Activated CD8-positive, alpha-beta T cell treated with anti-CD3 and anti-CD28 coated beads, Interleukin-2, amount 10 ng/mL, durations not matched to agents 7 days and 5 days (primary cell): Measurements from ENCODE around the gene PPRC1. TPM values are rescaled to one million over a fixed set of nuclear protein-coding genes. Genes with fewer than 3 reads are reported as not detected.

Experiments
- ATAC-seq: fragments of 150-1000 bp; cut with Tn5 transposase; one replicate; pipeline ENCODE4 v1.10.0; 2021; ENCODE audit warnings: moderate library complexity
- CTCF ChIA-PET: fragments of 350-600 bp; sonication (Branson Sonifier 250); formaldehyde crosslinking; loops from one replicate; lab custom pipeline; 2021; ENCODE audit warnings: antibody characterized with exemption; lab: Charles Lee
- POLR2A ChIA-PET: fragments of 350-600 bp; sonication (Branson Sonifier 250); formaldehyde crosslinking; loops from one replicate; lab custom pipeline; 2021; ENCODE audit warnings: antibody characterized with exemption; lab: Charles Lee
- DNase-seq: peaks from one replicate; pipeline ENCODE4 v3.0.0-alpha.2; 2020
- H3K27ac Mint-ChIP-seq: one replicate; pipeline ENCODE4 v1.8.0; 2021; ENCODE audit warnings: mild to moderate bottlenecking, mixed read lengths
- H3K27me3 Mint-ChIP-seq: one replicate; pipeline ENCODE4 v1.8.0; 2021; ENCODE audit warnings: low read depth, mixed read lengths
- H3K36me3 Mint-ChIP-seq: one replicate; pipeline ENCODE4 v1.8.0; 2021; ENCODE audit warnings: low read depth, mixed read lengths
- H3K4me1 Mint-ChIP-seq: one replicate; pipeline ENCODE4 v1.8.0; 2021; ENCODE audit warnings: low read depth, mixed read lengths
- H3K4me3 Mint-ChIP-seq: one replicate; pipeline ENCODE4 v1.8.0; 2021; ENCODE audit warnings: mild to moderate bottlenecking, mixed read lengths
- H3K9me3 Mint-ChIP-seq: one replicate; pipeline ENCODE4 v1.8.0; 2022; ENCODE audit warnings: mixed read lengths; ENCODE audit not compliant: insufficient read depth
- total RNA-seq, 2 experiments: library from RNA; stranded (reverse); gene quantifications; one replicate each; pipeline ENCODE4 v1.2.3, GENCODE V29; 2021

Gene PPRC1
- total RNA-seq, 2 experiments from 2014 or later = 56.5 to 58.9 TPM

DNA sequence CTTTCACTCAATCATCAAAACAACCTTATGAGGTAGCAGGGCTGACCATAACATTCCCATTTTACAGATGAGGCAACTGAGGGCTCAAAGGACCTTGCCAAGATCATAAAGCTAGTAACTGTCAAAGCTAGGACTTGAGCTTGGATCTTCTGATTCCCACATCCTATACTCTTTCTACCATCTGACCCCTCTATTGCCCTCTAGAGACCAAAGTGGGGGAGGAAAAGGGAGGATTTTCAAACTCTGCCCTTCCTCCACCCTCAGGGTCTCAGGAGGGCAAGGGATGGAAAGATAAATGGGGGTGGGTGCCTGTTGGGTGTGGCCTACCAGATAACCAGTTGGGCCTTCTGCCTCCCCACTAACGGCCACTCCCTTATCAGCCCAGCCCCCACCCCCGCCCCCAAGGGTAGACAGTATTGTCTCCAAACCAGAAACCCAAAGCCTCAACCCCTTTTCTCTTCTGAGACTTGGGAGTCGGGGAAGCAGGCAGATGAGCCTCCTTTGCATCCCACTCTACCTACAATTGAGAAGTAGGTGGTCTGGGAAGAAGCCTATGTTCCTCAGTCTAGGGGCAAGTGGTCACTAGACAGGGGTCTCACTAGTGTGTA lies 20.5 kb upstream of the PPRC1 start:
- H3K4me3 Mint-ChIP-seq = peak overlapping the region; percentile 91
- no peaks in the 10 kb centered on the region for H3K27me3 Mint-ChIP-seq
- no peaks in the 10 kb centered on the region for H3K9me3 Mint-ChIP-seq
- peaks cover 52% of the 10 kb centered on the region for H3K36me3 Mint-ChIP-seq
- POLR2A ChIA-PET = interaction anchor here (0.7 to 2.2 kb wide), 2 partner anchors 16 to 295 kb away, joined by 3 to 8 read pairs; partner anchors contain the start of gene OGA
- ATAC-seq (no peak), DNase-seq (no peak)
- CTCF ChIA-PET = interaction anchor here (0.8 to 3.9 kb wide), 9 partner anchors 9 to 222 kb away, joined by 3 to 24 read pairs (median 5); partner anchors contain the start of gene PPRC1
- peak overlapping the region; percentile 34 for H3K27ac Mint-ChIP-seq
- peaks cover 44% of the 10 kb centered on the region for H3K4me1 Mint-ChIP-seq

DNA sequence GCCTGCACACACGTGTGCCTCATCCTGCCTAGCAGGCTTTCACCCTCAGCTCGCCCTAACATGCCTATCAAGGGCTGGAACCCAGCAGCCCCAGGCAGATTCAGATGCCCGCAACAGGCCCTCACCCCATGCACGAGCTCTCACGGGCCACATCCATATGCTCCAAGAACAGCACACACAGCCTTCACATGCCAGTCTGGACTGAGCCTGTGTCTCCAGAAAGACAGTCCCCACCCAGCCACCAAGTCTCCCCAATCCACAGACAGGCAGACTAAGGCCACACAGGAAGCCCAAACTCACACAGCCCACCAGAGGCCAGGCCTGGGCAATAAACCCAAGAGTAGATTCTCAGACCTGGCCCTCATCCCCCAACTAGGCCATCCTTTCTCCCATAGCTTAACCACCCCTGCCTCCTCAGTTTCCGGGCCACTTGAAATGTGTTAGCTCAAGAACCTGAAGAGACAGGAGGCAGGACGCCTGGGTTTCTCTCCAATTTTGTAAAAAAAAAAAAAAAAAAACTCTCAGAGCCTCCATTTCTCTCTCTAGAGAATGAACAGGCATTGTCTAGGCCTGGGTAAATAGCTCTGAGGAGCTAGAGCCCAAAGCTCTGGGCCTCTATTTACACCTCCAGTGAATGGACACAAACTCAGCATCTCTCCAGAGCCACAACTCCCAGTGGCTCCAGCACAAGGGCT lies 19.4 kb upstream of the PPRC1 start:
- H3K27me3 Mint-ChIP-seq = no peaks in the 10 kb centered on the region
- DNase-seq = peak; percentile 53
- H3K36me3 Mint-ChIP-seq = peaks cover 49% of the 10 kb centered on the region
- peaks cover 54% of the 10 kb centered on the region for H3K4me1 Mint-ChIP-seq
- no peaks in the 10 kb centered on the region for H3K9me3 Mint-ChIP-seq
- ChIA-PET POLR2A (interaction anchor here (1.2 to 2.2 kb wide), 2 partner anchors 38 to 296 kb away, joined by 5 to 8 read pairs; partner anchors contain the start of genes NOLC1 and OGA), CTCF (interaction anchor here (0.5 to 3.9 kb wide), 7 partner anchors 10 to 272 kb away, joined by 3 to 24 read pairs (median 5); partner anchors contain the start of gene PPRC1)
- ATAC-seq = peak; percentile 5
- peak overlapping the region; percentile 91 for H3K27ac Mint-ChIP-seq
- H3K4me3 Mint-ChIP-seq = peak overlapping the region; percentile 91

DNA sequence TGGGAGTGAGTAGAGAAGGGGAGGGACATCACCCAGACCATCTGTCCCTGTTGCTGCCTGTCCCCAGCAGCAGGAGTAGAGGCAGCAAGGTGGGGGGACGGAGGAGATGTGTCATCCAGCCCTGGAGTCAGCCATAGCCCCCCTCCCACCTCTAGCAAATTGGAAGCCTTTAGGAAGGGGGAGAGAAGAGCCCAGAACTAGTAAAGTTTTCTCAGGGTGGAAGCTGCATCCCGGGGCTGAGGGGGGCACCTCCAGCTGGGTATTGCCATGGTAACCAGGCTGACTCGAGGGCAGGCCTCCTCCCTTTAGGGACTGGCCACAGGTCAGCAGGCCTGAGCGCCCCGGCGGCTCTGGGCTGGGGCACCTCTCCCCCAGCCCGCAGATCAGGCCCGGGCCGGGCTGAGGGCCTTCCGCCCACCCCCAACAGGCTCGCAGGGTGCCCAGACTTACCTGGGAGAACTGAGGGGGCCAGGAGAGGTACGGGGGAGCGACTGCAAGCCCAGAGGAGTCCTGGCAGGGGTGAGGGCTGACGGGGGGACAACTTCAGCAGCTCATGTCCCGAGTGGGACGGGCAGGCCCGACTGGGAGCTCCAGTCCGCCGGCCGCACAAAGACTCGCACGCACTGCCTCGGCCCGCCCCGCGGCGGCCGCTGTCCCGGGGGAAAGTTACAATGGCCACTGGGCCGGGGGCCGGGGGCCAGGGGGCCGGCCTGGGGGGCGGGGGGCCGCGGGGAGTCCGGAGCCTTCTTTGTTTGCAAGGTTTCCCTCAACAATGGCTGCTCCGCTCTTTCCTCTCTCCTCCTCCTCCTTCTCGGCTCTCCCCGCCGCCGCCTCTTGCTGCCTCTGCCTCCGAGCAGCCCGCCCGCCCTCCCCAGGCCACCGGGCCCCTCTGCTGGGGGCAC lies 18.6 kb upstream of the PPRC1 start:
- DNase-seq (peak; percentile 31), ATAC-seq (peak; percentile 21)
- H3K36me3 Mint-ChIP-seq = peaks cover 41% of the 10 kb centered on the region
- H3K27me3 Mint-ChIP-seq = no peaks in the 10 kb centered on the region
- peak overlapping the region; percentile 93 for H3K27ac Mint-ChIP-seq
- CTCF ChIA-PET = interaction anchor here (0.5 to 3.9 kb wide), 6 partner anchors 9 to 273 kb away, joined by 3 to 24 read pairs (median 10); partner anchors contain the start of gene PPRC1
- no peaks in the 10 kb centered on the region for H3K9me3 Mint-ChIP-seq
- peaks cover 61% of the 10 kb centered on the region for H3K4me1 Mint-ChIP-seq
- peak overlapping the region; percentile 91 for H3K4me3 Mint-ChIP-seq
- POLR2A ChIA-PET = interaction anchor here (1.2 to 2.2 kb wide), 2 partner anchors 37 to 296 kb away, joined by 5 to 8 read pairs; partner anchors contain the start of genes NOLC1 and OGA

DNA sequence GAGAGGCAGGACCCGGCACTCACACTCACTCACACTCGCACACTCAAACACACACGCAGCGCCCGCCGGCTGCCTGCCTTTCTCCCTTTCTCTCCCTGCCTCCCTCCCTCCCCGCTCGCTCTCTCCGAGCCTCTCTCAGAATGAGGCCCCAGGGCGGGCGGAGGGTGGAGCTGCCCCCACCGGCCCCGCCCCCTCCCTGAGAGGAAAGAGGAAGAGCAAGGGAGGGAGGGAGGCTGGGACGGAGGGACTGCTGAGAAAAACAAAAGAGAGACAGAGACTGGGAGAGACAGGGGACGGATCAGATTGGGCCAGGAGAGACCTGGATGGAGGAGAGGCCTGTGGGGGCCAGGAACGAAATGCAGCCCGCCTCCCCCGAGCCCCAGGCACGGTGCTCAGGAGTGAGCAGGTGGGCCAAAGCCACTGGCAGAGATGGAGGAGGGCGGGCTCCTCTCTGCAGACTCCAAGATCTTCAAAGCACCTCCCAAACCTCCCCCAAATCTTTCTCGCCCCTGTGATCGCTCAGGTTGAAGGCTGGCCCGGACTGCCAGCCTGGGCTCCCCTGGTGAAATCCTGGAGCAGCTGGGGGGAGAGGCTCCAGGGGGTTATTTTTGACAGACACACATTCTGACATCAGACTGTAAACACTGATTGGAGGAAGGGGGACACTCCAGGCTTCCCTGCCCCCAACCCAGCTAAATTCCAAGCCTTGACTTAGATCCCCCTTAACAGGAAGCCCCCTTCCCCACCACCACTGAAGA lies 17.8 kb upstream of the PPRC1 start:
- peak; percentile 91 for DNase-seq
- peak; percentile 75 for ATAC-seq
- CTCF ChIA-PET = interaction anchor here (0.6 to 3.9 kb wide), 6 partner anchors 12 to 300 kb away, joined by 3 to 24 read pairs (median 4); partner anchors contain the start of genes OGA and PPRC1
- H3K27ac Mint-ChIP-seq = peak overlapping the region; percentile 93
- peaks cover 63% of the 10 kb centered on the region for H3K4me1 Mint-ChIP-seq
- POLR2A ChIA-PET = interaction anchor here (0.5 to 2.2 kb wide), 5 partner anchors 23 to 1772 kb away, joined by 3 to 8 read pairs (median 3); partner anchors contain the start of gene OGA
- no peaks in the 10 kb centered on the region for H3K9me3 Mint-ChIP-seq
- H3K36me3 Mint-ChIP-seq = peaks cover 32% of the 10 kb centered on the region
- H3K27me3 Mint-ChIP-seq = no peaks in the 10 kb centered on the region
- H3K4me3 Mint-ChIP-seq = peak overlapping the region; percentile 91

DNA sequence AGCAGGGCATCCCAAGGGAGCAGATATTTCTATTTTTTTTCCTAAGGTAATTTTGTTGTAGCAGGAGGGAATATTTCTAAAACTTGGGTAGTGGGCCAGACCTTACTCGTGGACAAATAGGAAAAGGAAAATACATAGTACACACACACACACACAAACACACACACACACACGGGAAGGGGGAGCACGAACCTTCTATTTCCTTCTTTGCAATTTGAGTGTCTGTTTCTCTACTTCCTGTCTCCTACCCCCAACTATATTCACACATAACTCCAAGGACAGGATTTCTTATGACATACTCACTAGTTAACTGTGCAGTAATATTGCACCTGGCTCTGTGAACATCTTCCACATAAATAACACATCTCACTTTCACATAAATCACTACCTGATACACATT lies 17.1 kb upstream of the PPRC1 start:
- H3K27me3 Mint-ChIP-seq = no peaks in the 10 kb centered on the region
- ATAC-seq (no peak), DNase-seq (no peak)
- H3K4me3 Mint-ChIP-seq = peak overlapping the region; percentile 91
- peaks cover 64% of the 10 kb centered on the region for H3K4me1 Mint-ChIP-seq
- peaks cover 25% of the 10 kb centered on the region for H3K36me3 Mint-ChIP-seq
- POLR2A ChIA-PET = interaction anchor here (0.5 to 1.3 kb wide), 3 partner anchors 22 to 298 kb away, joined by 3 read pairs; partner anchors contain the start of gene OGA
- peak overlapping the region; percentile 93 for H3K27ac Mint-ChIP-seq
- H3K9me3 Mint-ChIP-seq = no peaks in the 10 kb centered on the region
- CTCF ChIA-PET = interaction anchor here (1.0 to 3.9 kb wide), 3 partner anchors 13 to 301 kb away, joined by 3 to 24 read pairs (median 3); partner anchors contain the start of gene PPRC1

DNA sequence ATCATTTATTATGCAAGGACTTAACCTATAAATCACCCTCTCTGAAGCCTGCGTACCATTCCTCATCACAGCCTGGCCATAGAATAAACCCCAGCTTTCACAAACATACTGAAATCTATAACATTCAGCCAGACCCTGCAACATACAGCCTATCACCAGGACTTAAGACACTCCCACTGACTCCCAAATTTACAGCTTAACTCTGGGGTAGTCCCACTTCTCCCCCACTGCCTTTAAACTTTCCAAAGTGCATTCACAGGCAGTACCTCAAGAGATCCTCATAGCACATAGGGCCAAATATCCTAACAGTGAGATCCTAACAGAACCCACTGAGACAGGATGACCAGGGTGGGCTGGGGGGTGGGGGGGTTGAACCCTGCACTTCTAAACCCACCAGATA lies 16.2 kb upstream of the PPRC1 start:
- Mint-ChIP-seq H3K4me1 (peaks cover 72% of the 10 kb centered on the region), H3K27me3 (no peaks in the 10 kb centered on the region), H3K9me3 (no peaks in the 10 kb centered on the region), H3K4me3 (peak overlapping the region; percentile 91), H3K36me3 (peaks cover 18% of the 10 kb centered on the region), H3K27ac (peak overlapping the region; percentile 93)
- DNase-seq = no peak
- POLR2A ChIA-PET = no interaction called here
- CTCF ChIA-PET = interaction anchor here (0.8 to 2.9 kb wide), 5 partner anchors 11 to 61 kb away, joined by 3 to 23 read pairs (median 4); partner anchors contain the start of genes ARMH3, NOLC1 and PPRC1
- no peak for ATAC-seq

DNA sequence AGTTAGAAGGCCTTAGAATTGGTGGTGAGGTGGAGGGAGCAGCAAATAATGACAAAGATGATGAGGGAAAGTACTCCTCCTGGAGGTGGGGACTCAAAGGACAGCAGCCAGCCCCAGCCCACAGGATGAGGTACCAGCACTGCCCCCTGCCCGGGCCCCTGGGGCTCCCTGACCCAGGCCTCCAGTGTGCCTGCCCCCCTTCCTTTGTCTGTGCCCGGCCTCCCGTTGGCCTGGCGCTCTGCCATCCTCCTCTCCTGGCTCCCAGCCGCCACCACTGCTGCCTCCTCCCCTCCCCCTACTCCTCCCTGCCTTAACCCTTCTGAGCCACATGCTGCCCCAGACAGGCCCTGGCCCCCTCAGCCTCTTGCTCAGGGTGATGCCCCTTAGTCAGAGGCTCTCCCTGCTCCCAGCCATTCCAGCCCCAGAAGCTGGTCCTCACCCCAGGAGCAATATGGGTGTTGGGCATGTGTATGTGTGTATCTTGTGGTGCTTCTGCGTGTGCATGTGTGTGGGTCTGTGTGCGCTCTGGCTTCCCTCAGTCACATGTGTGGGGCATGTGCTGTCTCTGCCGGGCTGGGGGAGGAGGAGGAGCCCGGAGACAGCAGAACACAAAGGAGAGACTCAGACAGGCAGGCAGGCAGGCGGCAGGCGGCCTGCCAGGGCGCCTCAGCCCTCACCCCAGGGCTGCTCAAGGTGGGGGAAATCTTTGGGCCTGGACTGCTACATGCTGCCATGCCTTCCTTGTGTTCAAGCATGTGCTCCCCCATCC lies 15.3 kb upstream of the PPRC1 start:
- ChIA-PET POLR2A (interaction anchor here (1.4 to 2.2 kb wide), 2 partner anchors 15 to 277 kb away, joined by 6 read pairs; partner anchors contain the start of gene PPRC1), CTCF (interaction anchor here (0.8 to 2.9 kb wide), 6 partner anchors 10 to 62 kb away, joined by 3 to 23 read pairs (median 4); partner anchors contain the start of genes ARMH3, NOLC1 and PPRC1)
- DNase-seq (peak; percentile 73), ATAC-seq (peak; percentile 27)
- H3K36me3 Mint-ChIP-seq = peaks cover 15% of the 10 kb centered on the region
- H3K9me3 Mint-ChIP-seq = no peaks in the 10 kb centered on the region
- H3K4me1 Mint-ChIP-seq = peaks cover 70% of the 10 kb centered on the region
- peak overlapping the region; percentile 93 for H3K27ac Mint-ChIP-seq
- H3K4me3 Mint-ChIP-seq = peak overlapping the region; percentile 85
- no peaks in the 10 kb centered on the region for H3K27me3 Mint-ChIP-seq

DNA sequence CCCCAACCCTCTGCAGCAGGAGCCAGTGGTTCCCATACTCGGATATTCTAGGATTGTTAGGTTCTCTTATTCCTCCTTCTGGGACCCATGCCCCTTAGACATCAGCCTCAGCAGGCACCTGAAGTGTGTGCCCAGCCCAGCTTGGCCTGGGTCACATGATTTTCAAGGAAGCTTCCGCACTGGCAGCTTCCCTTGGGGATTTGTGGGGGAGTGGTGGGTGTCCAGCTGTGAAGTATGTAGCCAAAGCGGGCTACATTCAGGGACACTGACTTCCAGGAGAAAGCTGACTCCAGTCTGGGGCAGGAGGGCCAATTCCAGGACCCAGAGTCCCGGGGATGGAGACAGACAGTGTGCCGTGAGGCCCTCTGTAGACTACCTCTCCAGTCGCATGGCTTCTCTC lies 14.0 kb upstream of the PPRC1 start:
- H3K27ac Mint-ChIP-seq = peak overlapping the region; percentile 93
- CTCF ChIA-PET = interaction anchor here (1.0 to 2.9 kb wide), 6 partner anchors 9 to 46 kb away, joined by 3 to 23 read pairs (median 4); partner anchors contain the start of genes NOLC1 and PPRC1
- POLR2A ChIA-PET = interaction anchor here (0.6 to 2.2 kb wide), 7 partner anchors 13 to 330 kb away, joined by 3 to 6 read pairs (median 3); partner anchors contain the start of genes NFKB2, NOLC1, OGA and PPRC1
- H3K36me3 Mint-ChIP-seq = peaks cover 5% of the 10 kb centered on the region
- peak overlapping the region; percentile 85 for H3K4me3 Mint-ChIP-seq
- no peaks in the 10 kb centered on the region for H3K9me3 Mint-ChIP-seq
- H3K4me1 Mint-ChIP-seq = peaks cover 60% of the 10 kb centered on the region
- H3K27me3 Mint-ChIP-seq = no peaks in the 10 kb centered on the region
- ATAC-seq (no peak), DNase-seq (peak; percentile 32)

DNA sequence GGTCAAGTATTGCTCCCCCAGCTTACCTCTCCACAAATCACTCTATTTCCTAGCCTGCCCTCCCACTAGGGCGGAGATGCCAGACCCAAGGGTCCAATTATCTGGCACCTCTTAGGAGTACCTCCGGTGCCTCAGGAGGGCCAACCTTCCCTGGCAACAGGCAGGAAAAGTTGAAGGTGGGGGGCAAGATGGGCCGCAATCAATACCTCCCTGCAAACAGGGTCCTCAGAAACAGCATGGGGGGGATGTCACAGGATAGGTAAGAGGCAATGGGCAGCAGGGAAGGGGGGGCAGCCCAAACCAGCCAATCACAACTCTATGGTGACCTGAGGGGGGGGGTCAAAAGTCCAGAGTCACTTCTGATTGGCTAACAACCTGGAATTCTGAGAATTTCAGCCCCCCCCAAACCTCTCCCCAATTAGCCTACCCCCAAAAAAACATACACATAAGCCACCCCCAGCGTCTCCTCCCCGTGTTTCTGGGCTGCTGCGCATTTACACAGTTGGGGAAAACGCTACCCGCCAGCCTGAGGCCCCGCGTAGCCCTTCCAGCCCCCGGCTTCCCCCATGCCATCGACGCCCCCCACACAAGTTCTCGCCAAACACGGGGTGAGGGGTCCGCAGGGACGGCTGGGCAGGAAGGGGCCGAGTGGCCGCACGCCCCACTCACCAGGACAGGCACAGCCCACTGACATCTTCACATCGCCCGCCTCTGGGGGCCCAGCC lies 13.3 kb upstream of the PPRC1 start:
- peaks cover 60% of the 10 kb centered on the region for H3K4me1 Mint-ChIP-seq
- H3K9me3 Mint-ChIP-seq = no peaks in the 10 kb centered on the region
- peak overlapping the region; percentile 85 for H3K4me3 Mint-ChIP-seq
- peak overlapping the region; percentile 93 for H3K27ac Mint-ChIP-seq
- ChIA-PET POLR2A (interaction anchor here (0.6 to 2.4 kb wide), 6 partner anchors 12 to 301 kb away, joined by 3 to 9 read pairs (median 6); partner anchors contain the start of genes NFKB2, NOLC1, OGA and PPRC1), CTCF (interaction anchor here (1.0 to 2.9 kb wide), 5 partner anchors 8 to 32 kb away, joined by 3 to 23 read pairs (median 4); partner anchors contain the start of genes NOLC1 and PPRC1)
- ATAC-seq = peak; percentile 11
- peaks cover 4% of the 10 kb centered on the region for H3K36me3 Mint-ChIP-seq
- peak; percentile 78 for DNase-seq
- H3K27me3 Mint-ChIP-seq = no peaks in the 10 kb centered on the region
